Measurements from ENCODE around the gene TERB2. TPM values are rescaled to one million over a fixed set of nuclear protein-coding genes. Genes with fewer than 3 reads are reported as not detected.
"Not testable (repeated sequence)": the region's sequence is repeated elsewhere in the genome, so short reads cannot be mapped to it uniquely, and the experiment has no call there.

TERB2 gene
- polyA plus RNA-seq, 1 donor (not counting 4 experiments of a cell fraction or from before 2014, with no cell fraction given) = not detected

- H3K4me2 ChIP-seq (ENCODE audit: control insufficient read depth, extremely low read depth, insufficient read depth, low read depth, low read length); FAIRE-seq; H3K27ac ChIP-seq (ENCODE audit: control insufficient read depth, insufficient read depth, low read length); dilution Hi-C loops (cut with MboI; ENCODE audit: extremely low pct_ligation_motif_present, low sequenced_read_pairs); H4K20me1 ChIP-seq (ENCODE audit: control insufficient read depth, extremely low read depth, insufficient read depth, low read length); H3K4me1 ChIP-seq (ENCODE audit: control insufficient read depth, extremely low read depth, insufficient read depth, low read length); H3K9me3 ChIP-seq (ENCODE audit: control insufficient read depth, low read depth, low read length); H3K4me3 ChIP-seq (ENCODE audit: control insufficient read depth in 2 of 3, extremely low read depth in 1 of 3, insufficient read depth in 2 of 3, low read depth in 1 of 3, low read length in 3 of 3); H3K9ac ChIP-seq (ENCODE audit: control insufficient read depth, extremely low read depth, insufficient read depth, low read length); H3K9me1 ChIP-seq (ENCODE audit: control insufficient read depth, extremely low read depth, insufficient read depth, low read length); H3K36me3 ChIP-seq (ENCODE audit: control insufficient read depth in 2 of 2, extremely low read depth in 1 of 2, insufficient read depth in 2 of 2, low read length in 2 of 2); H3K27me3 ChIP-seq (ENCODE audit: control insufficient read depth, extremely low read depth, insufficient read depth, low read length); H3K79me2 ChIP-seq (ENCODE audit: control insufficient read depth, insufficient read depth, low read length); H2AFZ ChIP-seq (ENCODE audit: control insufficient read depth, low read length); DNase-seq (ENCODE audit: low read depth, low spot score): not testable (repeated sequence)
These were observed 31.8 kb downstream of the TERB2 start for GRCh38 chr15:44988184-44988869.

GRCh38 chr15:44988870-44989219, 32.4 kb downstream of the TERB2 start:
- H4K20me1 ChIP-seq (ENCODE audit: control insufficient read depth, extremely low read depth, insufficient read depth, low read length); H3K79me2 ChIP-seq (ENCODE audit: control insufficient read depth, insufficient read depth, low read length); H3K27ac ChIP-seq (ENCODE audit: control insufficient read depth, insufficient read depth, low read length); H3K4me1 ChIP-seq (ENCODE audit: control insufficient read depth, extremely low read depth, insufficient read depth, low read length); H3K36me3 ChIP-seq (ENCODE audit: control insufficient read depth in 2 of 2, extremely low read depth in 1 of 2, insufficient read depth in 2 of 2, low read length in 2 of 2); H3K4me3 ChIP-seq (ENCODE audit: control insufficient read depth in 2 of 3, extremely low read depth in 1 of 3, insufficient read depth in 2 of 3, low read depth in 1 of 3, low read length in 3 of 3); dilution Hi-C loops (cut with MboI; ENCODE audit: extremely low pct_ligation_motif_present, low sequenced_read_pairs); H3K9me3 ChIP-seq (ENCODE audit: control insufficient read depth, low read depth, low read length); H3K9ac ChIP-seq (ENCODE audit: control insufficient read depth, extremely low read depth, insufficient read depth, low read length); FAIRE-seq; H3K9me1 ChIP-seq (ENCODE audit: control insufficient read depth, extremely low read depth, insufficient read depth, low read length); H3K27me3 ChIP-seq (ENCODE audit: control insufficient read depth, extremely low read depth, insufficient read depth, low read length); DNase-seq (ENCODE audit: low read depth, low spot score); H2AFZ ChIP-seq (ENCODE audit: control insufficient read depth, low read length); H3K4me2 ChIP-seq (ENCODE audit: control insufficient read depth, extremely low read depth, insufficient read depth, low read depth, low read length): not testable (repeated sequence)

GRCh38 chr15:44997632-44998031, 41.1 kb downstream of the TERB2 start:
- H3K9me1 ChIP-seq (ENCODE audit: control insufficient read depth, extremely low read depth, insufficient read depth, low read length); H3K27me3 ChIP-seq (ENCODE audit: control insufficient read depth, extremely low read depth, insufficient read depth, low read length); H4K20me1 ChIP-seq (ENCODE audit: control insufficient read depth, extremely low read depth, insufficient read depth, low read length); H3K79me2 ChIP-seq (ENCODE audit: control insufficient read depth, insufficient read depth, low read length); H3K9ac ChIP-seq (ENCODE audit: control insufficient read depth, extremely low read depth, insufficient read depth, low read length); DNase-seq (ENCODE audit: low read depth, low spot score); H2AFZ ChIP-seq (ENCODE audit: control insufficient read depth, low read length); H3K27ac ChIP-seq (ENCODE audit: control insufficient read depth, insufficient read depth, low read length); H3K4me3 ChIP-seq (ENCODE audit: control insufficient read depth in 2 of 3, extremely low read depth in 1 of 3, insufficient read depth in 2 of 3, low read depth in 1 of 3, low read length in 3 of 3); dilution Hi-C loops (cut with MboI; ENCODE audit: extremely low pct_ligation_motif_present, low sequenced_read_pairs); H3K4me1 ChIP-seq (ENCODE audit: control insufficient read depth, extremely low read depth, insufficient read depth, low read length); H3K36me3 ChIP-seq (ENCODE audit: control insufficient read depth in 2 of 2, extremely low read depth in 1 of 2, insufficient read depth in 2 of 2, low read length in 2 of 2); H3K4me2 ChIP-seq (ENCODE audit: control insufficient read depth, extremely low read depth, insufficient read depth, low read depth, low read length); FAIRE-seq; H3K9me3 ChIP-seq (ENCODE audit: control insufficient read depth, low read depth, low read length): not testable (repeated sequence)
